ENCODE data around the gene CASTOR2.

The CASTOR2 gene

GRCh38 chr7:75049817-75050216 is 85.3 kb downstream of the CASTOR2 start:
- in situ Hi-C loops (cut with MboI; ENCODE audit: low pct_unique_long_range_greater_than_20kb, low sequenced_read_pairs, unreplicated experiment) = loop anchor here (25.0 kb wide), 1 partner anchor 487 kb away; no protein-coding TSS in a partner anchor
- TF ChIP-seq, protein P1, sequence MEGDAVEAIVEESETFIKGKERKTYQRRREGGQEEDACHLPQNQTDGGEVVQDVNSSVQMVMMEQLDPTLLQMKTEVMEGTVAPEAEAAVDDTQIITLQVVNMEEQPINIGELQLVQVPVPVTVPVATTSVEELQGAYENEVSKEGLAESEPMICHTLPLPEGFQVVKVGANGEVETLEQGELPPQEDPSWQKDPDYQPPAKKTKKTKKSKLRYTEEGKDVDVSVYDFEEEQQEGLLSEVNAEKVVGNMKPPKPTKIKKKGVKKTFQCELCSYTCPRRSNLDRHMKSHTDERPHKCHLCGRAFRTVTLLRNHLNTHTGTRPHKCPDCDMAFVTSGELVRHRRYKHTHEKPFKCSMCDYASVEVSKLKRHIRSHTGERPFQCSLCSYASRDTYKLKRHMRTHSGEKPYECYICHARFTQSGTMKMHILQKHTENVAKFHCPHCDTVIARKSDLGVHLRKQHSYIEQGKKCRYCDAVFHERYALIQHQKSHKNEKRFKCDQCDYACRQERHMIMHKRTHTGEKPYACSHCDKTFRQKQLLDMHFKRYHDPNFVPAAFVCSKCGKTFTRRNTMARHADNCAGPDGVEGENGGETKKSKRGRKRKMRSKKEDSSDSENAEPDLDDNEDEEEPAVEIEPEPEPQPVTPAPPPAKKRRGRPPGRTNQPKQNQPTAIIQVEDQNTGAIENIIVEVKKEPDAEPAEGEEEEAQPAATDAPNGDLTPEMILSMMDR (IDR thresholded peaks at IDR 0.05; ENCODE audit: extremely low read depth, insufficient read depth, missing control alignments) = no peak
- no peak for DNase-seq (ENCODE audit: low spot score)

GRCh38 chr7:75050501-75050900 is 86.0 kb downstream of the CASTOR2 start:
- in situ Hi-C loops (cut with MboI; ENCODE audit: low pct_unique_long_range_greater_than_20kb, low sequenced_read_pairs, unreplicated experiment) = loop anchor here (25.0 kb wide), 1 partner anchor 487 kb away; no protein-coding TSS in a partner anchor
- no peak for DNase-seq (ENCODE audit: low spot score)
- TF ChIP-seq, protein P1 (IDR thresholded peaks at IDR 0.05; ENCODE audit: extremely low read depth, insufficient read depth, missing control alignments) = no peak

DNA sequence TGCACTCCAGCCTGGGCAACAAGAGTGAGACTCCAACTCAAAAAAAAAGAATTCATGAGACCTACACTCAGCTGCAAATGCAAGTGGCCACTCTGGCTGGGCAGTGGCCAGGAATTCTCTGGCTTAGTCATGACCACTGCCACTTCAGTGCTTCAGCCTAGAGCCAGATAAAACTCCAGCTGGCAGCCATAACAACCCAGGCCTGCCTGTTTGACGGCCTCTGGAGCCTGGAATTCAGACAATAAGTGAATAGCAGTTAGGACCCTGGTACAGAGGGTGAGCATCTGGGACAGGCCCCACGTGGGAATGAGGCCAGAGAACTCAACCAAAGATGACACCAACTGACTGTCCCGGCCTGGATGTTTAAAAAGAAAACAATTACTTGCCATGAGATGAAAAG is 90.2 kb downstream of the CASTOR2 start:
- in situ Hi-C loops (cut with MboI; ENCODE audit: low pct_unique_long_range_greater_than_20kb, low sequenced_read_pairs, unreplicated experiment) = loop anchor here (25.0 kb wide), 1 partner anchor 483 kb away; no protein-coding TSS in a partner anchor
- no peak for DNase-seq (ENCODE audit: low spot score)
- TF ChIP-seq, protein P1 (IDR thresholded peaks at IDR 0.05; ENCODE audit: extremely low read depth, insufficient read depth, missing control alignments) = no peak

DNA sequence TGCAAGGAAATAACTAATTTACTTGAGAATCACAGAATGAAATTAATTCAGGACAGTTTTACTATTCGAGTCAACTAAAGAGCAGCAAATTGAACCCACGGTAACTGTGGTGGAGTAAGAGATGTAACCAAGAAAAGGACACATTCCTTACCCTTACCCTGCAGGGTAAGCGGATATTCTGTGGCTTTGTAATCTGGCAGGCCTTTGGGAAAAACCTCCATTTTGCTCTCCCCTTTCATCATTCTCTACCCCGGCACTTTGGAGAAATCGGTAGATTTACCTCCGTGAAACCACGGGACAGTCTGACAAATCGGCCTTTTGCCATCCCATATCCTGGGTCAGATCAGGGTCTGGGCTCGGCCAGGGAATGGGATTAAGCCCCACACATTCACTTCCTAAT is 90.7 kb downstream of the CASTOR2 start:
- in situ Hi-C loops (cut with MboI; ENCODE audit: low pct_unique_long_range_greater_than_20kb, low sequenced_read_pairs, unreplicated experiment) = loop anchor here (25.0 kb wide), 1 partner anchor 482 kb away; no protein-coding TSS in a partner anchor
- TF ChIP-seq, protein P1 (IDR thresholded peaks at IDR 0.05; ENCODE audit: extremely low read depth, insufficient read depth, missing control alignments) = no peak
- DNase-seq (ENCODE audit: low spot score) = no peak

DNA sequence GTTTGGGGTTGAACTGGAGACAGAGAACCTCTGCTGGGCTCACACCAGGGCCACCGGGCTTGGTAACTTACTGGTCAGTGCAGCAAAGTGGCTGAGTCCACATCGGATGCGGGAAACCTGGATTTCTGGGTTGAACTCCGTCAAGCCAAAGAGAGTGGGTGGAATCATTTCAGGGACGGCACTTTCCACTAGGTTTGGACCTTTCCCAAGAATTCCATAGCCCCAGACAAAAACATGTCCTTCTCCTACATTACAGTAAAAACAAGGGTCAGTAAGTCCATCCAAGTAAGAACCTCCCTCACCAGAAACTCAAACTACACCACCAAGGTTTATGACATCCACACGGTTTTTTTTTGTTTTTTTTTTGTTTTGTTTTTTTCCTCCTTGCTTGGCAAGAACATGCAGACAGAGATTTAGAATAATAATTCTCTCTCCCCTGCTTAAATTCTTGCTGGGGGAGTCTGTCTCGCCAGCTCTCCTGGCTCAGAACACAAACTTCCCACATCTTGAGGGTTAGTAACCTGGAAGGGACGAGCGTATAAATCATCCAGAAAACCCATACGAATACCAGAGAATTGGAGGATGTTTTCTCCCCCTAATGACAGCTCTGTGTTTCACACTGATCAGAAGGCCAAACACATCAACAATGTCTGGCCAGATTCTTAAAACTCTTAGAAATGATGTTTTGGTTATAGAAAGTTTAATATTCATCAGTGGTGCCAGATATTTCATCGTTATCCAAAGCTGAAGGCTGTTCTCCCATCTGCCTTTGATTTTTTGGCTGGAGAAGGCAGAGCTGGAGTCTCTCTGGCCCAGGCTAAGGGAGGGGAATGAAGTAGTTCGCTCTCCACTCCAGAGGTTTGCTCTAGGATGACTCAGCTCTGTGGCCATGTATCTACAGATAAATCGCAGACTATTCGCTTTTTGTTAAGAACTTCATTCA is 91.6 kb downstream of the CASTOR2 start:
- no peak for DNase-seq (ENCODE audit: low spot score)
- in situ Hi-C loops (cut with MboI; ENCODE audit: low pct_unique_long_range_greater_than_20kb, low sequenced_read_pairs, unreplicated experiment) = loop anchor here (25.0 kb wide), 1 partner anchor 481 kb away; no protein-coding TSS in a partner anchor

DNA sequence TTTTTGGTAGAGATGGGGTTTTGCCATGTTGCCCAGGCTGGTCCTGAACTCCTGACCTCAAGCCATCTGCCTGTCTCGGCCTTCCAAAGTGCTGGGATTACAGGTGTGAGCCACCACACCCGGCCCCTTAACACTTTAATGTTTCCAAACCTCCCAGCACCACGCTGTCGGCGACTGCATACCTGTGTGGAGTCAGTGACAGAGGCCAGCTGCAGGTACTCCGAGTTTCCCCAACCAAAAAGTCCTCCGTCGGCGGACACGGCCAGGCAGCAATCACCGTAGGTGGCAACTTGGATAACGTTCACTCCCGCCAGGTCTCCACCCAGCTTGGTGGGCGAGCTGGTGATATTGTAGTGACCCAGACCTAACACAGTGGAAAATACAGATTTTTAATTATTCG is 93.9 kb downstream of the CASTOR2 start:
- in situ Hi-C loops (cut with MboI; ENCODE audit: low pct_unique_long_range_greater_than_20kb, low sequenced_read_pairs, unreplicated experiment) = loop anchor here (25.0 kb wide), 1 partner anchor 479 kb away; no protein-coding TSS in a partner anchor
- TF ChIP-seq, protein P1 (IDR thresholded peaks at IDR 0.05; ENCODE audit: extremely low read depth, insufficient read depth, missing control alignments) = no peak
- no peak for DNase-seq (ENCODE audit: low spot score)

More for the DNA sequence above, 91.6 kb downstream of the CASTOR2 start:
- TF ChIP-seq, protein P1 (IDR thresholded peaks at IDR 0.05; ENCODE audit: extremely low read depth, insufficient read depth, missing control alignments) = no peak

All from GM13977 (cell line).